Renal cortical epithelial cell (primary cell): ENCODE data around the gene CA12. TPM values are rescaled to one million over a fixed set of nuclear protein-coding genes. Genes with fewer than 3 reads are reported as not detected.
"Not testable (repeated sequence)": the region's sequence is repeated elsewhere in the genome, so short reads cannot be mapped to it uniquely, and the experiment has no call there.

Source experiments
- DNase-seq: peaks from one replicate; pipeline ENCODE4 v3.0.0-alpha.2; 2011; ENCODE audit warnings: low read depth
- total RNA-seq: library from RNA; depleted of rRNA; stranded (reverse); fragments of >200 nt; gene quantifications from 2 replicates; pipeline ENCODE4 v1.2.3, GENCODE V29; 2014

The CA12 gene
- total RNA-seq, 1 donor from 2014 or later, result 26.4 TPM

GRCh38 chr15:63339006-63339766, 42.5 kb downstream of the CA12 start:
- peak; percentile 31 for DNase-seq

GRCh38 chr15:63338170-63338569, 43.5 kb downstream of the CA12 start:
- DNase-seq, result peak; percentile 91

- DNase-seq, result no peak
Measured at GRCh38 chr15:63337046-63337445, 44.6 kb downstream of the CA12 start.

GRCh38 chr15:63335543-63336240, 46.0 kb downstream of the CA12 start:
- no peak for DNase-seq

GRCh38 chr15:63334821-63335220, 46.8 kb downstream of the CA12 start:
- DNase-seq, result peak; percentile 73

- DNase-seq, result peak; percentile 91
Measured at GRCh38 chr15:63332367-63333124, 49.1 kb downstream of the CA12 start.

GRCh38 chr15:63331456-63331855, 50.2 kb downstream of the CA12 start:
- DNase-seq, result no peak

GRCh38 chr15:63330926-63331325, 50.7 kb downstream of the CA12 start:
- no peak for DNase-seq

- no peak for DNase-seq
Measured at GRCh38 chr15:63329567-63330350, 51.9 kb downstream of the CA12 start.

GRCh38 chr15:63327648-63328421, 53.8 kb downstream of the CA12 start:
- no peak for DNase-seq

GRCh38 chr15:63324770-63325169, 56.9 kb downstream of the CA12 start:
- DNase-seq, result no peak

GRCh38 chr15:63323798-63324563, 57.7 kb downstream of the CA12 start:
- no peak for DNase-seq

GRCh38 chr15:63322541-63322940, 59.1 kb downstream of the CA12 start:
- DNase-seq, result no peak

GRCh38 chr15:63321462-63321861, 60.2 kb downstream of the CA12 start:
- no peak for DNase-seq

- not testable (repeated sequence) for DNase-seq
Measured at GRCh38 chr15:63320981-63321380, 60.7 kb downstream of the CA12 start.

GRCh38 chr15:63320446-63320845, 61.2 kb downstream of the CA12 start:
- not testable (repeated sequence) for DNase-seq

- no peak for DNase-seq
Measured at GRCh38 chr15:63319065-63319464, 62.6 kb downstream of the CA12 start.

GRCh38 chr15:63318344-63318743, 63.3 kb downstream of the CA12 start:
- peak; percentile 78 for DNase-seq

GRCh38 chr15:63314409-63314808, 67.2 kb downstream of the CA12 start:
- no peak for DNase-seq

GRCh38 chr15:63313825-63314224, 67.8 kb downstream of the CA12 start:
- no peak for DNase-seq
